CD4-positive, alpha-beta T cell treated with Interleukin-15 for 4 hours (primary cell): ENCODE data around the gene ARID1A.
"Not testable (repeated sequence)": the region's sequence is repeated elsewhere in the genome, so short reads cannot be mapped to it uniquely, and the experiment has no call there.

ENCODE experiments used
- DNase-seq: peaks from one replicate; pipeline ENCODE4 v3.0.0-alpha.2; 2020; ENCODE audit warnings: low spot score

The ARID1A gene

GRCh38 chr1:26695356-26696118 lies at the start of gene ARID1A:
TSS of gene ARID1A (plus strand) at chr1:26696015. CDS start at chr1:26696404, 389 bp downstream.
- peak; percentile 97 for DNase-seq

- no peak for DNase-seq
Observed at GRCh38 chr1:26664802-26665201, 31.0 kb upstream of the ARID1A start.

- DNase-seq, result no peak
Observed at GRCh38 chr1:26666855-26667254, 29.0 kb upstream of the ARID1A start.

- not testable (repeated sequence) for DNase-seq
Observed at GRCh38 chr1:26668106-26668786, 27.6 kb upstream of the ARID1A start.

GRCh38 chr1:26677306-26678115 lies 18.3 kb upstream of the ARID1A start:
- peak; percentile 69 for DNase-seq

- no peak for DNase-seq
Observed at GRCh38 chr1:26684763-26685508, 10.9 kb upstream of the ARID1A start.

- DNase-seq, result no peak
Observed at GRCh38 chr1:26686795-26687194, 9.0 kb upstream of the ARID1A start.

- DNase-seq, result no peak
Observed at GRCh38 chr1:26689504-26689903, 6.3 kb upstream of the ARID1A start.

- no peak for DNase-seq
Observed at GRCh38 chr1:26690157-26690556, 5.7 kb upstream of the ARID1A start.

- no peak for DNase-seq
Observed at GRCh38 chr1:26690576-26691031, 5.2 kb upstream of the ARID1A start.

GRCh38 chr1:26692211-26692792 lies 3.5 kb upstream of the ARID1A start:
- DNase-seq, result peak; percentile 87

- peak; percentile 92 for DNase-seq
Observed at GRCh38 chr1:26692793-26693490, 2.9 kb upstream of the ARID1A start.

GRCh38 chr1:26693599-26694572 lies 1.9 kb upstream of the ARID1A start:
- DNase-seq, result no peak

- peak; percentile 30 for DNase-seq
Observed at GRCh38 chr1:26694638-26695355, 1.0 kb upstream of the ARID1A start.

GRCh38 chr1:26696119-26696653 lies 371 bp downstream of the ARID1A start:
- DNase-seq, result no peak

- DNase-seq, result peak; percentile 45
Observed at GRCh38 chr1:26696654-26697430, 1.0 kb downstream of the ARID1A start.

GRCh38 chr1:26697431-26697977 lies 1.7 kb downstream of the ARID1A start:
- DNase-seq, result no peak
